ENCODE data around the gene RBM33. TPM values are rescaled to one million over a fixed set of nuclear protein-coding genes. Genes with fewer than 3 reads are reported as not detected.

Gene RBM33
- total RNA-seq, 4 donors from 2014 or later = 62.8 to 129 (median 92.8) TPM

- in situ Hi-C loops (cut with MboI; ENCODE audit: low pct_ligation_motif_present in 1 of 4, low pct_unique_long_range_greater_than_20kb in 1 of 4, low sequenced_read_pairs in 3 of 4) (loop anchor here in 1 of 4 donors (25.0 kb wide), 1 partner anchor 1015 kb away; no protein-coding TSS in a partner anchor), intact Hi-C loops (cut with DNase I; ENCODE audit: low total_unique reads) (no loop called here)
- DNase-seq = no peak
- Histone ChIP-seq H3K4me3 (no peak overlapping the region), H3K27me3 (peaks cover 64% of the 10 kb centered on the region), H3K36me3 (no peaks in the 10 kb centered on the region), H3K27ac (no peak overlapping the region), H3K4me1 (peaks cover 0 to 8% (median 8%) of the 10 kb centered on the region in 4 donors), H3K9me3 (no peaks in the 10 kb centered on the region)
- TF ChIP-seq POLR2AphosphoS5 (IDR thresholded peaks at IDR 0.05) (no peak), EP300 (IDR thresholded peaks at IDR 0.05; ENCODE audit: low read depth) (no peak), POLR2A (IDR thresholded peaks at IDR 0.05) (no peak), CTCF (IDR thresholded peaks at IDR 0.05) (no peak)
- 69% methylated on average over 30 of the region's 38 CpGs; no CpG with 5 or more reads in 1 of the 2 donors for WGBS, 2 donors (ENCODE audit: low coverage in 1 of 2)
Observed at GRCh38 chr7:155797262-155798250, 153.1 kb downstream of the RBM33 start.

- TF ChIP-seq POLR2A (IDR thresholded peaks at IDR 0.05) (no peak), POLR2AphosphoS5 (IDR thresholded peaks at IDR 0.05) (no peak), CTCF (IDR thresholded peaks at IDR 0.05) (no peak), EP300 (IDR thresholded peaks at IDR 0.05; ENCODE audit: low read depth) (no peak)
- intact Hi-C loops (cut with DNase I; ENCODE audit: low total_unique reads) = no loop called here
Observed at GRCh38 chr7:155798673-155799439, 154.4 kb downstream of the RBM33 start.

GRCh38 chr7:155799514-155799913 is 155.1 kb downstream of the RBM33 start:
- DNase-seq = no peak
- TF ChIP-seq POLR2A (IDR thresholded peaks at IDR 0.05) = no peak
- TF ChIP-seq CTCF (IDR thresholded peaks at IDR 0.05) = no peak
- TF ChIP-seq POLR2AphosphoS5 (IDR thresholded peaks at IDR 0.05) = no peak
- TF ChIP-seq EP300 (IDR thresholded peaks at IDR 0.05; ENCODE audit: low read depth) = no peak
- Histone ChIP-seq H3K27ac (no peak overlapping the region), H3K4me3 (no peak overlapping the region), H3K9me3 (no peaks in the 10 kb centered on the region), H3K4me1 (peaks cover 0 to 21% (median 18%) of the 10 kb centered on the region in 4 donors), H3K36me3 (no peaks in the 10 kb centered on the region), H3K27me3 (peaks cover 84% of the 10 kb centered on the region)
- 73 to 77% methylated on average over 2 to 19 of the region's 19 CpGs for WGBS, 2 donors (ENCODE audit: low coverage in 1 of 2)
- intact Hi-C loops (cut with DNase I; ENCODE audit: low total_unique reads) = no loop called here
- in situ Hi-C loops (cut with MboI; ENCODE audit: low pct_ligation_motif_present in 1 of 4, low pct_unique_long_range_greater_than_20kb in 1 of 4, low sequenced_read_pairs in 3 of 4) = loop anchor here in 1 of 4 donors (25.0 kb wide), 1 partner anchor 1013 kb away; no protein-coding TSS in a partner anchor

More at GRCh38 chr7:155798673-155799439, 154.4 kb downstream of the RBM33 start:
- H3K36me3 ChIP-seq = no peaks in the 10 kb centered on the region
- 59% methylated on average over 13 of the region's 13 CpGs; no CpG with 5 or more reads in 1 of the 2 donors for WGBS, 2 donors (ENCODE audit: low coverage in 1 of 2)
- DNase-seq = no peak
- no peak overlapping the region for H3K27ac ChIP-seq
- H3K9me3 ChIP-seq = no peaks in the 10 kb centered on the region
- H3K4me3 ChIP-seq = no peak overlapping the region
- in situ Hi-C loops (cut with MboI; ENCODE audit: low pct_ligation_motif_present in 1 of 4, low pct_unique_long_range_greater_than_20kb in 1 of 4, low sequenced_read_pairs in 3 of 4) = loop anchor here in 1 of 4 donors (25.0 kb wide), 1 partner anchor 1013 kb away; no protein-coding TSS in a partner anchor
- peaks cover 77% of the 10 kb centered on the region for H3K27me3 ChIP-seq
- H3K4me1 ChIP-seq = peaks cover 0 to 16% (median 14%) of the 10 kb centered on the region in 4 donors
